ENCODE measurements around the gene PYCARD.

Gene PYCARD

DNA sequence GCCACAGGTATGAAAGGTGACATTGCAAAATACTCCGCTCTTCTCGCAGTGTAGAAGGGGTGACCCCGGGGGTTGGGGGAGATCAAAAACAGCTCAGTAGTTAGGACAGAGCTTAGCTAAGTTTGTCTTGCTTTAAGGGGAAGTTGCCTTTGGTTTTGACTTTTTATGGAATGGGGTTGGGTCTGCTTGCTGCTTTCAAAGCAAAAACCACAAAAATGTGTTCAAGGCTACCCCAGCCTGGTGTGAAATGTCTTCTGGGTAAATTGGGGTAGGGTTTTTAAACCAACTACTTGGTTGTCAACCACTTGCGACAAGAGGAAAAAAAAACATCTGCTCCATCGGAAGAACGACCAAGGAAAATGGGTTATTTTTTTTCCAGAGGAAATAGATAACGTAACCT lies 16.4 kb downstream of the PYCARD start:
- H3K4me3 ChIP-seq (ENCODE audit: low read depth, low read length): no peak overlapping the region
- TF ChIP-seq, protein P1, sequence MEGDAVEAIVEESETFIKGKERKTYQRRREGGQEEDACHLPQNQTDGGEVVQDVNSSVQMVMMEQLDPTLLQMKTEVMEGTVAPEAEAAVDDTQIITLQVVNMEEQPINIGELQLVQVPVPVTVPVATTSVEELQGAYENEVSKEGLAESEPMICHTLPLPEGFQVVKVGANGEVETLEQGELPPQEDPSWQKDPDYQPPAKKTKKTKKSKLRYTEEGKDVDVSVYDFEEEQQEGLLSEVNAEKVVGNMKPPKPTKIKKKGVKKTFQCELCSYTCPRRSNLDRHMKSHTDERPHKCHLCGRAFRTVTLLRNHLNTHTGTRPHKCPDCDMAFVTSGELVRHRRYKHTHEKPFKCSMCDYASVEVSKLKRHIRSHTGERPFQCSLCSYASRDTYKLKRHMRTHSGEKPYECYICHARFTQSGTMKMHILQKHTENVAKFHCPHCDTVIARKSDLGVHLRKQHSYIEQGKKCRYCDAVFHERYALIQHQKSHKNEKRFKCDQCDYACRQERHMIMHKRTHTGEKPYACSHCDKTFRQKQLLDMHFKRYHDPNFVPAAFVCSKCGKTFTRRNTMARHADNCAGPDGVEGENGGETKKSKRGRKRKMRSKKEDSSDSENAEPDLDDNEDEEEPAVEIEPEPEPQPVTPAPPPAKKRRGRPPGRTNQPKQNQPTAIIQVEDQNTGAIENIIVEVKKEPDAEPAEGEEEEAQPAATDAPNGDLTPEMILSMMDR (IDR thresholded peaks at IDR 0.05; ENCODE audit: low read depth, low read length, missing control alignments): no peak
- in situ Hi-C loops (cut with HindIII; ENCODE audit: low sequenced_read_pairs): no loop called here
- no peak for DNase-seq (ENCODE audit: low read depth)

DNA sequence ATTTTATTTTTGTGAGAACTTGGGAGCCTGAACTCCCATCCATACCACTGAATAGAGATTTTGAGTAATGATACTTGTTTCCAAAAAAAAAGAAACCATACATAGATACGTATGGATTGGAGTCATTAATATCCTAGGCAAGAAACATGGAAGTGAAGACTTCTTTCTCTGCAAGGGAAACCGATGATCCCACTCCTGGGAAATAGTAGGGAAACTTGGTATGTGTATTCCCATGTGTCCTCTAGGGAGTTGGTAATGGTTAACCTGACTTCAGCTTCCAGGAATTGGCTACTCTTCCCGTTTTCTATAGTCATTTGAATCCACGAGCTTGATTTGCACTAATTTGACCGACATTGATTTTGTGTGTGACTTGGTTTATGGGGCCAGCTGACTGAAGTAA lies 17.2 kb downstream of the PYCARD start:
- H3K4me3 ChIP-seq (ENCODE audit: low read depth, low read length): no peak overlapping the region
- in situ Hi-C loops (cut with HindIII; ENCODE audit: low sequenced_read_pairs): no loop called here
- TF ChIP-seq, protein P1 (IDR thresholded peaks at IDR 0.05; ENCODE audit: low read depth, low read length, missing control alignments): no peak
- DNase-seq (ENCODE audit: low read depth): no peak

DNA sequence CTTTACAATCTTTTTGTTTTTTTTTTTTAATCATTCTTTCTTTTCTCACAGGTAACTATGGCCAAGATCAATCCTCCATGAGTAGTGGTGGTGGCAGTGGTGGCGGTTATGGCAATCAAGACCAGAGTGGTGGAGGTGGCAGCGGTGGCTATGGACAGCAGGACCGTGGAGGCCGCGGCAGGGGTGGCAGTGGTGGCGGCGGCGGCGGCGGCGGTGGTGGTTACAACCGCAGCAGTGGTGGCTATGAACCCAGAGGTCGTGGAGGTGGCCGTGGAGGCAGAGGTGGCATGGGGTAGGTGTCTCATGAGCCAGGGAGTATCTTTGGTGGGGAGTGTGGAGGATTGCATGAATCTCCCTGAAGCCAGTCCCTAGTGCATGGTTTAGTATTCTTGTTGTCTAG lies 17.7 kb downstream of the PYCARD start:
- in situ Hi-C loops (cut with HindIII; ENCODE audit: low sequenced_read_pairs): no loop called here
- no peak overlapping the region for H3K4me3 ChIP-seq (ENCODE audit: low read depth, low read length)
- TF ChIP-seq, protein P1 (IDR thresholded peaks at IDR 0.05; ENCODE audit: low read depth, low read length, missing control alignments): no peak
- DNase-seq (ENCODE audit: low read depth): no peak

DNA sequence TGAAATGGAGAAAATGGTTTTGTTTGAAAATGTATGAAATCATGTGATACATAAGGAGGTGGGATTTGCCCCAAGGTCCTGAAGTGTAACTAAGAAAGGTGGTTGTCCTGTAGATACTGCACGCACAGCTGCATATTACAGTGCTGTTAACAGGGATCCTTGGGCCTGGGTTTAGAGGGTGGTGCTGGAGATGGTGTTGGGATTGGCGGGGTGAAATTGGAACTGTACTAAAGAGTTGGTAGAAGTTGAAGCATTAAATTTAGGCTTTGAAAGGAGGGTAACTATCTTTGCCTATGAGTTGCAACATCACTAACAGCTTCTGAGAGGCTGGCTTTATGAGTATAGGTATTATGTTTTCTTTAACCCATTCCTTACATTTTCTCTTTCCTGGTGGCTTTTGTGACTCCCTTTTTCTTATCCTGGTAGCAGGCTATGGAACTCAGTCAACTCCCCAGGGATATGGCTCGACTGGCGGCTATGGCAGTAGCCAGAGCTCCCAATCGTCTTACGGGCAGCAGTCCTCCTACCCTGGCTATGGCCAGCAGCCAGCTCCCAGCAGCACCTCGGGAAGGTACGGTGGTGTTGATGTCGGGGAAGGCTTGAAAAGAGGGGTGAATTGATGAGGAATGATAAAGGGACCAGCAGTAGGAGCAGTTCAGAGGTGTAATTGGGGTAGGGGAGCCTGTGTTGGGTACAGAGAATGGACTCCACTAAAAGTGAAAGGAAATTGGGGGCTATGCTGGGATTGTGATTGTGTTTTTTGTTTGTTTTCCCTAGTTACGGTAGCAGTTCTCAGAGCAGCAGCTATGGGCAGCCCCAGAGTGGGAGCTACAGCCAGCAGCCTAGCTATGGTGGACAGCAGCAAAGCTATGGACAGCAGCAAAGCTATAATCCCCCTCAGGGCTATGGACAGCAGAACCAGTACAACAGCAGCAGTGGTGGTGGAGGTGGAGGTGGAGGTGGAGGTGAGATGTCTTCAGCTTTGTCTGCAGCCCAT lies 18.8 kb downstream of the PYCARD start:
- DNase-seq (ENCODE audit: low read depth): no peak
- in situ Hi-C loops (cut with HindIII; ENCODE audit: low sequenced_read_pairs): no loop called here
- TF ChIP-seq, protein P1 (IDR thresholded peaks at IDR 0.05; ENCODE audit: low read depth, low read length, missing control alignments): no peak
- no peak overlapping the region for H3K4me3 ChIP-seq (ENCODE audit: low read depth, low read length)

DNA sequence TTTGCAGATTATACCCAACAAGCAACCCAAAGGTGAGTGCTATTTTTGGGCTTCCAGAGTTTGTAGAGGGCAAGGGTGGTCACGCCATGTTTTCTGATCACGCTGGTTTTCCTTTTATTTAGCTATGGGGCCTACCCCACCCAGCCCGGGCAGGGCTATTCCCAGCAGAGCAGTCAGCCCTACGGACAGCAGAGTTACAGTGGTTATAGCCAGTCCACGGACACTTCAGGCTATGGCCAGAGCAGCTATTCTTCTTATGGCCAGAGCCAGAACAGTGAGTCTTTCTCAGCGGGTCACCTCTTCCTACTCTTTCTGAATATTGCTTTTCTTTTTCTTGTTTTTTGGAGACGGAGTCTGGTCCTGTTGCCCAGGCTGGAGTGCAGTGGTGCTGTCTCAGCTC lies 20.2 kb downstream of the PYCARD start:
- no peak for DNase-seq (ENCODE audit: low read depth)
- in situ Hi-C loops (cut with HindIII; ENCODE audit: low sequenced_read_pairs): no loop called here

DNA sequence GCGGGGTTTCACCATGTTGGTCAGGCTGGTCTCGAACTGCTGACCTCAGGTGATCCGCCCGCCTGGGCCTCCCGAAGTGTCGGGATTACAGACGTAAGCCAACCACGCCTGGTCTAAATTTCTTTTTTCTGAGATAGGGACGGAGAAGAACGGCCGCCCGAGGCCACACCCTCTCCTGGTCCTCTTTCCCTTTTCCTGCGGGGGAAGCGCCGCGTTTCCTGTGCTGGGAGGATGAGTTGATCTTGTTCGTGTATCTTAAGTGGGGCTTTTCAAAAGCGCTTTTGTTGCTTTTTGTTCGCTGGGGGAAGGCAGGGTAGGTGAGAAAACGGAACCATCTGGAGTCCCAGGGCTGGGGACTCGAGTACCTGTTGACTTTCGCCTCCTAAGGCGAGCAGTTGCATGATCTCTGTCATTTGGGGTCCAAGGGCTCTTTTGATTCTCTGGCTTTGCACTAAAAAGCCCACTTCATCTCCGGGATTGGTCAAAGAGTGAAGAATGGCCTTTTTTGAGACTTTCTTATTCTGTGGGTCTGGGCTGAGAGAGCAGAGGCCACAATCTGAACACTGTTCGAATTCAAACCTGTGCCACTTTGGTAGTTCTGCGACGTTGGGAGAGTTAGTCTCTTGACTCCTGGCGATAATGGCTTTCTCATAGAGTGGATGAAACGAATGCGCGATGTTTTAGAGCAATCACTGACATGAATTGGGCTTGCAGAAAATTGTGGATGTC lies 21.3 kb downstream of the PYCARD start:
- TF ChIP-seq, protein P1 (IDR thresholded peaks at IDR 0.05; ENCODE audit: low read depth, low read length, missing control alignments): no peak
- H3K4me3 ChIP-seq (ENCODE audit: low read depth, low read length): peak overlapping the region; percentile 94
- DNase-seq (ENCODE audit: low read depth): no peak
- in situ Hi-C loops (cut with HindIII; ENCODE audit: low sequenced_read_pairs): no loop called here

More for the DNA sequence above, 20.2 kb downstream of the PYCARD start:
- TF ChIP-seq, protein P1 (IDR thresholded peaks at IDR 0.05; ENCODE audit: low read depth, low read length, missing control alignments): no peak
- H3K4me3 ChIP-seq (ENCODE audit: low read depth, low read length): peak overlapping the region; percentile 94

Measured in astrocyte of the cerebellum (primary cell).